Measurements from ENCODE around the gene MOB2.
"Not testable (repeated sequence)": the region's sequence is repeated elsewhere in the genome, so short reads cannot be mapped to it uniquely, and the experiment has no call there.

MOB2 gene

GRCh38 chr11:1517117-1518005, 30.8 kb upstream of the MOB2 start:
- no peak for DNase-seq (ENCODE audit: low spot score)

GRCh38 chr11:1516273-1517067, 29.9 kb upstream of the MOB2 start:
- DNase-seq (ENCODE audit: low spot score), result no peak

DNA sequence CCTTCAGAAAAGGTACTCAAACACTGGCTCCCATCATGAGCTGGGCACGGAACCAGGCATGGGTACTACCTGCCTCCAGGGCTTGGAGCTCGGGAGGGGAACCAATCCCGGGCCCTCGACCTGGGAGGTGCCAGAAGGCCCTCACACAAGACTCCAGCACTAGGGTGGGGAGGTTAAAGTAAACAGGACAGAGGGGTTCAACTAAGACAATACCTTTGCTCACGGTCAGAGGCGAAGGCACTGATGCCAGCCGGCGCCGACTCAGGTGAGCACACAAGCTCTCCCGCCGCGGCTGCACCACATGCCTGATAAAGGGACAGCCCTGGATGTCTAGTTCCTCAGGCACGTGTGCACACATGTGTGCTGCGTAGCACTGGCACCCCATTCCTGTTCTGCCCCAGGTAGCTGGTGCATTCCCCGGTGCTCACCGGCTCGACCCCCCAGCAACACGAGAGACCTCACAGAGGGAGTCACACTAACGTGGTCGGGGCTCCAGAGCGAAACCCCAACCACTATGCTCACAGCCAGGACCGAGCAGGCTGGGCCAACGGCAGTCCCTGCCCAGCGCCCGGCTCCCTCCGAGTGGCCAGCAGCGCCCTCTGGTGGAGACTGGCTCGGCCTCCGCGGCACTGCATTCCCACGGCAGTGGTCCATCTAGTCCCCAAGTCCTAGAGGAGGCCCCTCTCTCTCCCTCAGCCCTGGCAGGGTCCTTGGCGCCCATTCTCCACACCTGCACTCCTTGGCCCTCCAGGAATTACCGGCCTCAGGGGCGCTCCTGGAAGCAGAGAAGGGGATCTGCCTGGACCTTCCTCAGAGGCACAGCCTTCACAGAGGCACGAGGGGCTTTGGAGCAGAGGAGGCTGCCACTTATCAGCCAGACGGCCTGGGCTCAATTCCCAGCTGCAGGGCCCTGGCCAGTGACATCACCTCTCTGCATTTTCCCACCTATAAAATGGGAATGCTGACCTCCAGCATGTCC, 28.8 kb upstream of the MOB2 start:
- DNase-seq (ENCODE audit: low spot score), result peak; percentile 95

DNA sequence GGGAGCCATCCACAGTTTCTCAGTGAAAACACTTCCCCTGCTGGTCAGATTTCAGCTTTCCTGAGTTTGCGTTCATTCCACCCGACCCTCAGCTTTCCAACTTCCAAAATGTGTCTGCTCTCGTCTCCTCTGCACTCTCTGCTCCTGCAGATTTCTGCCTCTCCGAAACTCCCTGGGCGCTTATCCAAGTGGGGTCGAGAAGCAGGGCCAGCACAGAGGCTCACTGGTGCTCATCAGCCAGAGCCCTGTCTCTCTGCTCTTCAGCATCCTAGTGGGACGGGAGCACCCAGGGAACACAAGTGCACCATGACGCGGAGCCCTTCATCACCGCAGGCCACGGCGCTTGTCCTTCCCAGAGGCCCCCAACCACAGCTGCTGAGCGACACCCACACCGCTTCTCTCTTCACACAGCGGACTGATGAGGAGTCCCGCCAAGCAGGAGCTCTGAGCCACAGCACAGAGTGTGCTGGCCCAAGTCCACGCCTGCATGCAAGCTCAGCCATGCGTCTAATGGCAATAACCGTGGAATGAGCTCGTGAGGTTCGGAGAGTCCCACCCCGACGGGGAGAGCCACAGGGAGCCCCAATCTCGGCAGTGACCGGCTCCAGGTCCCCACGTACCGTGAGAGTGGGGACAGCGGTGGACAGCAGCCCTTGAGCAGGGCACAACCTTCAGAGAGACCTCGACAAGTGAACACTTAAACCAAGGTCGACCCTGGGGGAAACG, 27.9 kb upstream of the MOB2 start:
- no peak for DNase-seq (ENCODE audit: low spot score)

DNA sequence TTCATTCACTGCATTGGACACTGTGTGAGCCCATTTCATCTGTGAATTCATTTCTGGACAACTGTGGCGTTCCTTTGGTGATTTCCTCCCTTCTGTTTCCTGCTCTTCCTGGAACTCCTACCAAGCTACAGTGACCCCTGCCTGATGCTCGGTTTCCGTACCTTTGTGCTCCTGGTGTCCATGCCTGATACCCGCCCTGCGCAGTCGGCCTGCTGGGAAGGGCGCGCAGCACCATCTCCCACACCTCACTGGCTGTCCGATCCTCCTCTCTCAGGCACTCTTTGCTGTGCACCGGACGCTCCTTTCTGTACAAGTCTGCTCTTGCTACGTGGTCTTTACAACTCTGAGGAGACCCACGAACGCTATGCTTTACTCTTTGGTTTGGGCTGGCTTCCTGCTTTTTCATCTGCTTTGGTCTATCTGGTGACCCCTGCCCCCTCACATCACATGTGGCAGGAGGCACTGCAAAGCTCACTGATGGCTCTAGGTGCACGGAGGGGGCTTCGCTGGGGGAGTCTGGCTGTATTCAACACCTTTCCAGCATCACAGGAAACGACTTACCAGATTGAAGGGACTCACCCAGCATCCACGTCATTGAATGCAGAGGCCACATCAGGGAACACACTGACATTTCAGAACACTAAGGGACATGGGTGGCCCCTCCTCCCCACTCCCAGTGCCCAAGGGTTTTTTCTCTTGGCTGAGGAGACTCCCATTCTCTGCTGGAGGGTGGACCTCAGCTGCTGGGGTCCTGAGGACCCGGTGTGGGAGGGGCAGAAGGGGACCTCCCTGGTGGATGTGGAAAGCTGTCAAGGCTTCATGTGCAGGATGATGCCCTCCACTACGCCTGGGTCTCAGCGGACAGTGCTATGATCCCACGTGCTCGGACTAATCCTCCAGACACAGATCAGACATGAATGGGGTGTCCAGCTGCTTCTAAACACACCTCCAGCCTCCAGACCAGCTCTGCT, 27.0 kb upstream of the MOB2 start:
- no peak for DNase-seq (ENCODE audit: low spot score)

DNA sequence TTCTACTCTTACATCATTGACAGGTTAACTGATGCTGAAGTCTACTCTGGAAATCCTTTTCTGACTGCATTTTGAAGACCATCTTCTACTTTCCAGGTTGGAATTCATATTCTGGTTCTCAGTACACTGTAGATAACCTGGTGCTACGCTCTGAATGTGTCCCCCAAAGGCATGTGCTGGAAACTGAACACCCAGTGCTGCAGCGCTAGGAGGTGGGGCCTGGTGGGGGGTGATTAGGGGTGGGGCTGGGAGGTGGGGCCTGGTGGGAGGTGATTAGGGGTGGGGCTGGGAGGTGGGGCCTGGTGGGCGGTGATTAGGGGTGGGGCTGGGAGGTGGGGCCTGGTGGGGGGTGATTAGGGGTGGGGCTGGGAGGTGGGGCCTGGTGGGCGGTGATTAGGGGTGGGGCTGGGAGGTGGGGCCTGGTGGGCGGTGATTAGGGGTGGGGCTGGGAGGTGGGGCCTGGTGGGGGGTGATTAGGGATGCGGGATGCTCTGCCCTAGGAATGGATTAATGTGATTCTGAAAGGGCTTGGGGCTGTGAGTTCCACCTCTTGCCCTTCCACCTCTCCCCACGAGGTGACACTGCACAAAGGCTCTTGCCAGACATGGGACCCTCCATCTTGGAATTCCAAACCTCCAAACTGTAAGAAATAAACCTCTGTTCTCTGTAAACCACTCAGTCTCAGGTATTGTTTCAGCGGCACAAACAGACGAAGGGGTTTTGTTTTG, 26.1 kb upstream of the MOB2 start:
- DNase-seq (ENCODE audit: low spot score), result not testable (repeated sequence)

DNA sequence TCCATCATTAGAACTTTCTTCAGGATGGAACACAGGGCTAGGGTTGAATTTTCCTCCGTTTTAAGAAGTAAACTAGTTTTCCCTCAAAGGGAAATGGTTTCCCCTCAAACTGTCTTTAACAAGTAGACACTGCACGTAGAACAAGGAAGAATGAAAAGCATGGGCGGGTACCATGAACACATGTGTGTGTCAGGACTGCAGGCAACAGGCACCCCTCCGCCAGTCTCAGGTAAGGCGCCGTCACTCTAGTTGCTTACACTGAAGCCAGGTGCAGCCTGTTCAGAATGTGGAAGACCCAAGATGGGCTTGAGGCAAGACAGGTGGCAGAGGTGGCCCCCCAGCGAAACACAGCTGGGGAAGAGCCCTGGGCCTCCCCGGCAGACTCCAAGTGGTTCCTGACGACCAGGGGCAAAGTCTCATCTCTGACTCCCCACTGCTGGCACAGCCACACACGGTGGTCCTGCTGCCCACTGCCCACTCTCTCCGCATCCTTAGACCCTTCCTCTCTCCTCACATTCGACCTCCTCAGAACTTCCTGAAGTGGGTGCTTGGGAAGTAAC, 25.4 kb upstream of the MOB2 start:
- no peak for DNase-seq (ENCODE audit: low spot score)

DNA sequence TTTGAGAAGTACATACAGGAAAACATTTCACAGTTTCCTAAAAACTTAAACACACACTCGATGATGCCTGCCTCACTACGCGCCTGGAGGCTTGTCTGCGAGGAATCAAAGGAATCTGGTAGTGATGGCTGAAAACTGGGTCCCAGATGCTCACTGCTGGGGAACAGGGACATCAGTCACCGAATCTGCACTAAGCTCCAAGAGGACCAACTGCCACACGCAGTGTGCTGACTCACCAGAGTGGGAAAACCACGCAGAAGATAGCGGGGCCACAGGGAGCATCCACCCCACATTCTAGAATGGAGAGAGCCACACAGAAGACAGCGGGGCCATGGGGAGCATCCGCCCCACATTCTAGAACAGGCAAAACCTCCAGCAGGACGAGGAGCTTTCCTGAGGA, 24.3 kb upstream of the MOB2 start:
- DNase-seq (ENCODE audit: low spot score), result no peak

DNA sequence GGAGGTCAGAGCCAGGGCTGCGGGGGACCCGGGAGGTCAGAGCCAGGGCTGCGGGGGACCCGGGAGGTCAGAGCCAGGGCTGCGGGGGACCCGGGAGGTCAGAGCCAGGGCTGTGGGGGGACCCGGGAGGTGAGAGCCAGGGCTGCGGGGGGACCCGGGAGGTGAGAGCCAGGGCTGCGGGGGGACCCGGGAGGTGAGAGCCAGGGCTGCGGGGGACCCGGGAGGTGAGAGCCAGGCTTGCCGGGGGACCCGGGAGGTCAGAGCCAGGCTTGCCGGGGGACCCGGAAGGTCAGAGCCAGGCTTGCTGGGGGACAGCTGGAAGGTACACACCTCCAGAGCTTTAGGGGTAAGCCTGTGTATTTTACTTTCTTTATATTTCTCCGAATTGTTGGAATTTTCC, 23.8 kb upstream of the MOB2 start:
- not testable (repeated sequence) for DNase-seq (ENCODE audit: low spot score)

- no peak for DNase-seq (ENCODE audit: low spot score)
Measured at GRCh38 chr11:1509626-1510255, 23.2 kb upstream of the MOB2 start.

DNA sequence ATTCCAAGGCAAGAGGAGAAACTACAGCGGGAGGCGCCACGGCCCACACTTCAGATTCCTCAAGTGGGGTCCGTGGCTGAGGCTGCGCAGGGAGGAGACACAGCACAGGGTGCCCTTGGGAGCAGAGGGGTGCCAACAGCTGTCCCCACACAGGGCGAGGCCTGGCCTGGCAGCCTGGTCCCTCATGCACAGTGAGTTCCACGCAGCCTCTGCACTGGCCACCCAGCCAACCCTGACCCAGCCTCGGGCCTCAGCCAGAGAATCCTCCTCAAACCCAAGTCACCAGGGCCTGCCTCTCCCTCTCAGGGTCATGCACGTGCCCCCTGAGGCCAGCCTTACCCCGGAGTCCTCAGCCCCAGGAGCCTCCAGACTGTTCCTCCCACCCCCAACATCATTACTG, 22.4 kb upstream of the MOB2 start:
- no peak for DNase-seq (ENCODE audit: low spot score)

DNA sequence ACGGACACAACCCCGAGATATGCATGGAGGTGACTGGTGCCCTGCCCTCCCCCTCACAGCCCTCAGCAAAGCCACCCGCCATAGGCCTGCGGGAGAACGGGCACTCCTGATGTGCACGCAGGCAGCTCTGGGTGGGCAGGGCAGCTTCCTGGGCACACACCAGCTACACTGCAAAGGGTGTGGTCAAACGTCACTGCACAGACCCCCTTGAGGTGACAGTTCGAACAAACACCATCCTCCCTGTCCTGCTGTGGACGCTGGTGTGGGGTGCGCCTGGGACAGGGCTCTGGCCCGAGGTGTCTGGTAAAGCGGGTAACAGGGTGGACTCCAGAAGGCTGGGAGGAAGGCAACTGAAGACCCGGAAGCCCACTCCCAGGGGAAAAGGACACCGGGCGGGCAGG, 21.9 kb upstream of the MOB2 start:
- DNase-seq (ENCODE audit: low spot score), result no peak

DNA sequence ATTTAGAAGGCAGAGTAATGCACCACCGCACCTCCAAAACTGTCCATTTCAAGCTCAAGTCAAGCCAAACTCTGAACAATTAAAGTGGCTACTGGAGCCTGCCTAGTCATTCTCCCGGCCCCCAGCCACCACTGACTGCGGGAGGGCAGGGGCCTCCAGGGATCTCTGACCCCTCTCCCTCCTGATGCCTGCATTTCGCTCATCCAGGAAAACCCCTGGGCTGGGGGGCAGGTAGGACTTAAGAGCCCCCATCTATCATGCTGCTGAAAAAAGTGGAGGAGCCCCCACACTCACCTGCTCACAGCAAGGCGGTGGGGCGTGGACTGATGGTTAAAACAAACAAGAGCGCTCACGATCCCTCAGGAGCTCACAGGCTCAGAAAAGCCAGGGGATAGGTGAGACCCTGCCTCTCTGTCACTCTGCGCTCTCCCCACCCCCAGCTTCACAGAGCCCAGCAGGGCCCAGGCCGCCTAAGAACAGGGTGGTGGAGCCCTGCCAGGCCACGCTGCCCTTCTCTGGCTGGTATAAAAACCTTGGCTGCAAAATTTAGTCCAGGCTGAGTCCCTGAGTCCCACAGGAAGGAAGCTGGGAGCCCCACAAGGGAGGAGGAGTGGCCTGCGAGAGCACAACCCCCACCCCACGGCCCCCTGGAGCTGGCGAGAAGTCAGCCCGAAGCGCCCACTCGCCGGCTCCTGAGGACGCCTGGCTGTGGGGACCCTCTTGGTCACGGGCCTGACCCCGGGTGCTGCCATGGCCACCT, 21.0 kb upstream of the MOB2 start:
- DNase-seq (ENCODE audit: low spot score), result no peak

DNA sequence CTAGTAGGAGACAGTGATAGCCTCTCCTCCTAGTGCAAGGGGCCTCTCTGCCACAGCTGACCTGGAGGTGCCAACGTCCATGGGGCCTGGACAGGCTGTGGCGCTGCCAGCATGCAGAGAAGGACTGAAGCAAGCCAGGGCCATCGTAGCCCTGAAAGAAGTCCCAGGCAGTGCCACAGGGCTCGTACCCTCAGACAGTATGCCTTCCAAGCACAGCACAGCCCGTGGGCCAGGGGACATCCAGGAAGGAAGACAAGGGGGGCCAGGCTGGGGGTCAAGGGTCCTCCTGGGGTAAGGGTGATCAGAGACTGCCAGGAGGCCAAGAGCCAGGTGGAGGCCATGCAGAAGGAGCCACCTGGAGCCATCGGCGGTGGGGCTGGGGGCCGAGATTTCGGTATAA, 20.4 kb upstream of the MOB2 start:
- no peak for DNase-seq (ENCODE audit: low spot score)

- DNase-seq (ENCODE audit: low spot score), result no peak
Measured at GRCh38 chr11:1505480-1505879, 18.9 kb upstream of the MOB2 start.

DNA sequence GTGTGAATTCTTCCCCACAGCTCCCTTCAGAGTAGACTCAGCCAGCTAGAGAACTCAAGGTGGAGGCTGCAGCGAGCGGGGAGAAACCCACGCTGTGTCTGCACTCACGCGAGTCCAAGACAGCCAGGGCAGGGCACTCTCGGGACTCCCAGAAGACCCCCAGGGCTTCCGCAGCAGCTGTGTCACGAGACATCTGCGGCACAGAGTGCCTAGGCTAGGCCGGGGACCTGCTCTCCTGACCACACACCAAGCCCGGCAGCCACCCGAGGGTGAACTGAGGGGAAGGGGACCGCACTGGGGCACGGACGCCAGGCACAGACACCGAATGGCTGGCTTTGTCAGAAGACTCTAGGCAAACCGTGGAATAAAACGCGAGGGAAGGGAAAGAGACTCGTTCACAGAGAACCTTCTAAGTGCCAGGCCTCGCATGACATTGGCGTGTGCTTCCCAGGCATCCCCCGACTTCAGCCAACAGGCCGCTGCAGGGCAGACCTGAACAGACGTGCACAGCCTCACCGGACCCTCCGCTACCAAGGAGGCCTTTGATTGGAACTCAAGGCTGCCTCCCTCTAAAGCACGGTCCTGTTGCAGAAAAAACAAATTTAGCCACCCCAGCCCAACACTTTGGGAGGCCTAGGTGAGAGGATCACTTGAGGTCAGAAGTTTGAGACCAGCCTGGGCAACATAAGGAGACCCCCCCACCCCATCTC, 18.2 kb upstream of the MOB2 start:
- no peak for DNase-seq (ENCODE audit: low spot score)

DNA sequence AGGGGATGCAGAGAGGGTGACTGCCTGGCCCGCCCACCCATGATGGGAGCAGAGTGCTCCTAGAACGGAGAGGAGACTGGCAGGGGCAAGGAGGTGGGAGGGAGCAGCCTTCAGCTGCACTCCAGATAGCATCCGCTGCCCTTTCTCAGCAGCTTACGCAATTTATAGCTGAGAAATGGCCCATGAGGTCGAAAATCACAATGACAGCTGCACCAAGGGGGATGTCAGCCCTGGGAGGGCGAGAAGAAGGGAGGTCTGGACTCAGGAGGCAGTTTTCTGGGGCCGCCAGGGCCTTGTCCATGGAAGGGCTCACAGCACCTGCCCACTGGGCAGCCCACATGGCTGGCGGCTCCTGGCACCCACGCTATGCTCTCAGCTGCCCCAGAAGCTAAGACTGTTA, 17.6 kb upstream of the MOB2 start:
- DNase-seq (ENCODE audit: low spot score), result no peak

Data from D341Med (cell line).